ENCODE data around the gene PARP12.
"Not testable (repeated sequence)": the region's sequence is repeated elsewhere in the genome, so short reads cannot be mapped to it uniquely, and the experiment has no call there.

PARP12 gene, protein sequence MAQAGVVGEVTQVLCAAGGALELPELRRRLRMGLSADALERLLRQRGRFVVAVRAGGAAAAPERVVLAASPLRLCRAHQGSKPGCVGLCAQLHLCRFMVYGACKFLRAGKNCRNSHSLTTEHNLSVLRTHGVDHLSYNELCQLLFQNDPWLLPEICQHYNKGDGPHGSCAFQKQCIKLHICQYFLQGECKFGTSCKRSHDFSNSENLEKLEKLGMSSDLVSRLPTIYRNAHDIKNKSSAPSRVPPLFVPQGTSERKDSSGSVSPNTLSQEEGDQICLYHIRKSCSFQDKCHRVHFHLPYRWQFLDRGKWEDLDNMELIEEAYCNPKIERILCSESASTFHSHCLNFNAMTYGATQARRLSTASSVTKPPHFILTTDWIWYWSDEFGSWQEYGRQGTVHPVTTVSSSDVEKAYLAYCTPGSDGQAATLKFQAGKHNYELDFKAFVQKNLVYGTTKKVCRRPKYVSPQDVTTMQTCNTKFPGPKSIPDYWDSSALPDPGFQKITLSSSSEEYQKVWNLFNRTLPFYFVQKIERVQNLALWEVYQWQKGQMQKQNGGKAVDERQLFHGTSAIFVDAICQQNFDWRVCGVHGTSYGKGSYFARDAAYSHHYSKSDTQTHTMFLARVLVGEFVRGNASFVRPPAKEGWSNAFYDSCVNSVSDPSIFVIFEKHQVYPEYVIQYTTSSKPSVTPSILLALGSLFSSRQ

DNA sequence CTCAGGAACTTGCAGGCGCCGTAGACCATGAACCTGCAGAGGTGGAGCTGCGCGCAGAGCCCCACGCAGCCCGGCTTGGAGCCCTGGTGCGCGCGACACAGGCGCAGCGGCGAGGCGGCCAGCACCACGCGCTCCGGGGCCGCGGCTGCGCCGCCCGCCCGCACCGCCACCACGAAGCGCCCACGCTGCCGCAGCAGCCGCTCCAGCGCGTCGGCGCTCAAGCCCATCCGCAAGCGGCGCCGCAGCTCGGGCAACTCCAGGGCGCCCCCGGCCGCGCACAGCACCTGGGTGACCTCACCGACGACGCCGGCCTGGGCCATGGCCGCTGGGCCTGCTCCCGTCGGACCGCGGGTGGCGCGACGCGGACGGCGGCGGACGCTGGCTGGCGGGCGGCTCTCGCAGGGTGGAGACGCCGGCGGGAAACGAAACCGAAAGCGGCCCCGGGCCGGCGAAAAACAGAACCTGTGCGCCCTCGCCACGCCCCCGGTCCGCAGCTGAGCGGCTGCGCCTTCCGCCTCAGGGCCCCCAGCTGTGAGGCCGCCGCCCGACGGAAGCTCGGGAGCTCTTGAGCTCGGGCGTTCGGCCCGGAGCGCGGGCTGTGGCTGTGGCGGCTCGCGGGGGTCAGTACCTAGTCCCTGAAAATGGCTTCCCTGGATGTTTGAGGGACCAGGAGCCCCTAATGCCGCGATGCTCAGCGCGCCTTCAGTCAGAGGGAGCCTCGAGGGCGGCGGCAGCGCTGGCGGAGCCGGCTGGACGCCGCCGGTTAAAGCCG is at the start of gene PARP12:
Gene PARP12, minus strand, starts transcription at position 424 of the 772 bp plus-strand sequence. Its CDS starts 104 bp downstream, at position 320.
- DNase-seq = peak; percentile 27

DNA sequence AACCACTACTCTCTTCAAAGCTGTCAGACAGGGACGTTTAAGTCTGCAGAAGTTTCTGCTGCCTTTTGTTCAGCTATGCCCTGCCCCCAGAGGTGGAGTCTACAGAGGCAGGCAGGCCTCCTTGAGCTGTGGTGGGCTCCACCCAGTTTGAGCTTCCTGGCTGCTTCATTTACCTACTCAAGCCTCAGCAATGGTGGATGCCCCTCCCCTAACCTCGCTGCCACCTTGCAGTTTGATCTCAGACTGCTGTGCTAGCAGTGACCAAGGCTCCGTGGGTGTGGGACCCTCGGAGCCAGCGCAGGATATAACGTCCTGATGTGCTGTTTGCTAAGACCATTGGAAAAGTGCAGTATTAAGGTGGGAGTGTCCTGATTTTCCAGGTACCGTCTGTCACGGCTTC is 46.0 kb upstream of the PARP12 start:
- DNase-seq = not testable (repeated sequence)

DNA sequence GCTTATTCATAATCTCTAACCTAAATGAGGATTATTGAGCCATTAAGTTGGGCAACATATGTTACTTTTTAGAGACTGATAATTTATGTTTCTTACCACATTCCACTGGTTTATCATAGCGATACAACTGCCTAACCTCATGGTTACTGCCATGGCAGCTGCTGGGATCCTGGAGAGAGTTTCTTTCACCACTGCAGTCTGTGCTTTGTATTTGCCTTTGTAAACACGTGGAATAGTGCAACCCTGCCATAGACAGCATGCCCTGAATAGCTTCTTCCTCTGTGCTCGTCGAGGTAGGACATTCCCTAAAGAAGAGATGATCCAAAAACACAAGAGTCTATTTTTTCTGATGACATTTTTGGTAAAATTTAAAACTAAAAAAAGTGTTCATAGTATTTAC is 33.7 kb upstream of the PARP12 start:
- DNase-seq = no peak

DNA sequence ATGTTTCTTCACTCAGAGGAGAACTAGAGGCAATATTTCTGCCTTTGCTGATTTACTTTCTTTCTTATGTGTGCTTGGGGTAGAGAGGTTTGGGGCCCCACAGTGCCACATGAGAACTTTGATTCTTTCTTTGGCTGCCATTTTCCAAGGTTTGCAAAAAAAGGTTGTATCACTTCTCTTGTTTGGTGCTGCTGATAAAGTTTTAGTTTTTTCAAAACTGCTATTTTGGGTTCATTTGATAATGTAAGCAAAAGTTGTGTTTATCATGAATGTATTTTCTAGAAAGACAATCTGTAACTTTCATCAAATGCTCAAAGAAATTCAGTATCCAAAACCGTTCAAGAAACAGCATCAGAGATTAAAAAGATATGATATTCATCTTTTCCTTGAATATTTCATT is 30.6 kb upstream of the PARP12 start:
- no peak for DNase-seq

DNA sequence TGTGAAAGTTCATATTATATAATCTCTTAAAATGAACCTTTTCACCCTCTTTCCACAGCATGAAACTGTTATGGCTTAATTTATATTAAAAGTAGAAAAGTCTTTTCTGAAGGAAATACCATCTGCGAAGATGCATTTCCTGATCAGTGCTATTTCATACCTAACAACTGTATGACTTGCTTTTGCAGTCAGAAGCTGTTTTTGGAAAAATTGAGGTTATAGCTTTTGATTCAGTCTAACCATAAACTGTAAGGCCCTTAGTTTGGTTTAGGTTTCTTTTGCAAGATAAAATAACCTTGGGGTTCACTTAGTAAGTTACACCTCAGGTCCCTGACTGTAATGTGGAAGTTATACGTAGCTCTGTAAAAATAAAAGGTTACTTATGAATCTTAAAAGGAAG is 22.7 kb upstream of the PARP12 start:
- DNase-seq = no peak

DNA sequence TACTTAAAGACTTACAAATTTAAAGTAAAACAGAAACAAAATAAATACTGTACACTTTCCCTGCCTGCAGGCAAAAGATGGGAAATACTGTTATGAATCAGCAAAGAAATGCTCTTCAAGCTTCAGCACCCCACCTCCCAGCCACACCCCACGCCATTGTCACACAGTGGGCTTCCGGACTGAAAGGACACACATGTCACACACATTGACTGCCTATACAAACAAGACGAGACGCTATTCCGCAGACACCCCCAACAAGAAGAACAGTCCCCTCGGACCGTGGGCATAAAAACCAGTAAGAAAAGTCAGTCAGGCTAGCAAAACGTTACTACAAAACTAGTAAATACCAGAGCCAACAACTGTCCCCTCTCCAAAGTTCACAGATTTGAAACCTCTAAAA is 22.2 kb upstream of the PARP12 start:
- DNase-seq = peak; percentile 6

DNA sequence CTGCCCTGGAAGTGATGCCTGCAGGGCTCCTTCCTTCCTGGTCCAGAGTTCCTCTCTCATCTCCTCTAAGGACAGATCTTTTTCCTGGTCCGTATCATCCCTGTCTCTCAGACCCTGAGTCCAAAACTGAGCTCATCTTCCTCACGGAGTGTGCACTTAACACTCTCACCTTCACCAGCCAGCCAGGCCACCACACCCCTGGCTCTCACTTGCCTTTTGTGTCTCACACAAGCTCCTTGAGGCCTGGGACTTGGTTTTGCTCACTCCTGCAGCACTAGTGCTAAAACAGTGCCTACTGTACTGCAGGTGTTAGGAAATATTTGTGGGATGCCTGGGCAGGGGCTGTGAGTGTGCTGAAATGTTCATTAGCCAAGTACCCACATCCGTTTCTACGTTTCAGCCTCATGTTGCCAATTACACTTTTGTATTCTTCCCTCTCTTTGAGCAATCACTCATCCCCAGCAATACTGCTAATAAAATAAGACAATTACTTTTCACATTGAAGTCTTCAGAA is 21.4 kb upstream of the PARP12 start:
- DNase-seq = peak; percentile 71

DNA sequence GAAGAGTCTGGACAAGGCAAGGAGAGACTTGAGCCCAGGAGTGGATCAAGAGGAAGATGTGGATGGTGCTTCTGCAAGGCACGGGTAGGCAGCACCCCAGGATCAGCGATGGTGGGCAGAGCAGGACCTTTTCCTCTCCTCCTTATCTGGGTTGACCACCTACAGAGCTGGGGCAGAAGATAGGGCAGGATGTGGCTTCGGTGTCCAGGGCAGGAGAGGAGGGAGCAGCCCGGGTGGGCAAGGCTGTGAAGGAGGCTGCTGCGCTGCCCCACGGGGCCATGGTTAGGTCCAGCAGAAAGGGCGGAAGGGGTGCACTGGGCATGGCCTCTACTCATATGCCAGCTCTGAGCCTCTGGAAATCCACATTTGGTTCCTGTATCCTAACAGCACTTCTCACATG is 20.0 kb upstream of the PARP12 start:
- no peak for DNase-seq

DNA sequence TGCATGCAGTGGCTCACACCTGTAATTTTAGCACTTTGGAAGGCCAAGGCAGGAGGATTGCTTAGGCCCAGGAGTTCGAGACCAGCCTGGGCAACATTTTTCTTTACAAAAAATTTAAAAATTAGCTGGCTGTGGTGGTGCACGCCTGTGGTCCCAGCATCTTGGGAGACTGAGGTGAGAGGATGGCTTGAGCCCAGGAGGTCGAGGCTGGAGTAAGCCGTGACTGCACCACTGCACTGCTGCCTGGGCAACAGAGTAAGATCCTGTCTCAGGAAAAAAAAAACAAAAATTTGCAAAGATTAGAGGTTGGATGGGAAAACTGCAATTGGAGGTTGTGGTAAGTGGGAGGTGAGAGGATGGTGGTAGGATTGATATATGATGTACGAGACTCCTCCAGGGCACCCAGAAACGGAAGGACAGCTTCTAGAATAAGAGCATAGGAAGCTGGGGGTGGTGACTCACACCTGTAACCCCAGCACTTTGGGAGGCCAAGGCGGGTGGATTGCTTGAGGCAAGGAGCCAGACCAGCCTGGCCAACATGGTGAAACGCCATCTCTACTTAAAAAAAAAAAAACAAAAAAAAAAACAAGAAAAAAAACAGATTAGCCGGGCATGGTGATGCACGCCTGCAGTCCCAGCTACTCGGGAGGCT is 19.1 kb upstream of the PARP12 start:
- DNase-seq = no peak

DNA sequence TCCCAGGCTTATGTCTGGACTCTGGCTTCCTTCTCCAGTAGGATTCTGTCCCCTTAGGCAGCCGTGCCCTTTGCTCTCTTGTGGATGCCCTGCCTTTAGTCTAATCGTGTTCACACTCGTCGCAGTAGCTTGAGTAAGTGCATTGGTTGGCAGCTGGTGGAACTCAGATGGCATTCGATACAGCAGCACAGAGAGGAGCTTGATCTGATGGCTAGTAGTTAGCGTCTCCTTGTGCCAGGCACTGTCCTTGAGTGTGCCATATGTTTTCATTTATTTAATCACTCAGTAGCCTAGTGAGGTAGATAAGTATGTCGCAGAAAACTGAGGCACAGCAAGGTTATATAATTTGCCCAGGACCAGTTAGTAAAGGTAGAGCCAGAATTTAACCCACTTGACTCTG is 18.2 kb upstream of the PARP12 start:
- DNase-seq = no peak

DNA sequence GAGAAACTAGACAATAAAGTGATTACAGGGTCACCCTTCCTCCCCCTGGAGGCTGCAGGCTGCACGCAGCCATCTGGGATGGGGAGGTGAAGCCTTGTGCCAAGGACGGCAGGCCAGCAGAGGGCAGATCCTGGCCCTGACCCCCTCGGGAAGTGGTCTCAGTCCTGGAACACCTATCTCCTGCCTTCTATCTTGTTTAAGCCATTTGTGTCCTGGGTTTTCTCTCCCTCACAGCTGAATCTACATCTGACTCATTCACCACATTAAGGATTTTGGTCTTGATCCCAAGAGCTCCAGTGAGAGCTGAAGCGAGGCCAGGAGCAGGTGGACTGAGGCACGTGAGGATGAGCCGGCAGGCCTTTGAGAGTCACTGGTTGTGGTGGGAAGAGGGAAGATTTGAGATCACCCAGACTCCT is 16.4 kb upstream of the PARP12 start:
- DNase-seq = no peak

DNA sequence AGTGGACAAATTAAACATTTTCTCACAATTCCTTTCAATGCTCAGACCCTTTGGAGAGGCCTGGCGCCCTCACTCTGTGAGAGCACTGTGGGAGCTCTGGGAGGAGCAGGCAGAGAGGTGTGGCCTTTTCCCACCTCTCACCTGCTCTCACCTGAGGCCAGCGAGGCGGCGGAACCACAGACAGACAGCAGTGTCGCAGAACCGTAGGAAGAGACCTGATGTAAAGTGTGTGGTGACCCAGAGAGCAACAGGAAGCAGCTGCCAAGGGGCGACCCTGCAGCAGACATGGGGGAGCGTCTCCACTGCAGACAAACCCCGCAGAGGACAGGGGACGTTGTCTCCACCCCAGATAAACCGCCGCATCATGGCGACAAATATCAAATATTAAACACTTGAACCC is 15.6 kb upstream of the PARP12 start:
- no peak for DNase-seq

DNA sequence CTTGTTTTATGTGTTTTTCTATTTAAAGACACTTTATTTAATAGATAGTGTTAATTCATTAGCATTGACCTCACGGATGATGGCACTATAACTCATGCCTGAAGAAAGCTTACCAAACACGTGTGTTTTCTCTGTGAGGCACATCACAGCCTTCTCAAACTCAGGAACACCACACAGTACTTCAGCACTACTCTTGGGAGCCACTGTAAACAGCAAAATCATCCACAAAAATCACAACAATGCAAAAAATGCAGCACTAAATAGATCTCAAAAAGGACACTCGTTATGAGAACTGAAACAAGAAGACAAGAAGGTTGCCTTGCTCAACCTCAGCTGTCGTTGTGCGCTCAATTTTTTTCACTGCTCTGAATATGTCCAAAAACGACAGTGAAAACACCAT is 12.0 kb upstream of the PARP12 start:
- DNase-seq = no peak

DNA sequence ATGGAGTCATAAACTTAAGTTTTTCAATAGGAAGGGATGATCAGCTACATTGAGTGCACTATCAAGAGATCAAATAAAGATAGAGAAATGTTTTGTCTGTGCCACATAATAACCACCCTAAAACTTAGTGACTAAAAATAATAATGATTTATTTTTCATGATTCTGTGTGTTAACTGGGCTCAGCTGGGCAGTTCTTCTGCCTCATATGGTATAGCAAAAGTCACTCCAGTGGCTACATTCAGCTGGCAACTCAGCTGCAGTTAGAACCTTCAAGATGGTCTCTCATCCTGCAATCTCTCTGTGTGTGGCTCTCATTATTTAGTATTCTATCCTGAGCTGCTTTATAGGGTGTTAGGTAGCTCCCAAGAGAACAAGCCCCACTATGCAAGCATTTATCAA is 7.8 kb upstream of the PARP12 start:
- DNase-seq = no peak

DNA sequence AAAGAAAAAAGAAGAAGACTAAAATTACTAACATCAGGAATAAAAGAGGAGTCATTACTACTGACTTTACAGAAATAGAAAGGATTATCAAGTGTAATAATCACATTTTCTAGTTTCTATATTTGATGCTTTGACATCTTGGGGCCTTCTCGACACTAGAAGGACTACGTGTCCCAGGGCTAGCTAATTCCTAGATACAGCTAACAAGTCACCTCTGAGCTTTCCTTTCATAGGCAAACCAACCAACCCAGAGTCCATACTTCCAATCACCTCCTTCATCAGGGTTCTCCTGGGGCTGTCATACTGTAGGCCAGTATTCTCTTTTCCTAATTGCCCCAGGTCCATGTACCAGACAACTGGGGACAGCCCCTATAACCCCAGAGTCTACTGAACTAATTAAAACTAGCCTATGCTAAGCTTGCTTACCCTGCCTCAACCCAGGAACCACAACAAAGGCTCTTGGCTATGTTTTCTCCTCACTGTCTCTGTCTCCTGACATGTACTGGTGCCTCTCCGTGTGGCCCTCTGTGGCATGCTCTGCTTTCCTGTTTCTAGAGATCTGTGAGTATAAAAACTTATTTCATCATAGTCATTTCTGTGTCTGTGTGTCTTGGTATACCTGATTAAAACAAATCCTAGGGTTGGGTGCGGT is 6.7 kb upstream of the PARP12 start:
- DNase-seq = no peak

DNA sequence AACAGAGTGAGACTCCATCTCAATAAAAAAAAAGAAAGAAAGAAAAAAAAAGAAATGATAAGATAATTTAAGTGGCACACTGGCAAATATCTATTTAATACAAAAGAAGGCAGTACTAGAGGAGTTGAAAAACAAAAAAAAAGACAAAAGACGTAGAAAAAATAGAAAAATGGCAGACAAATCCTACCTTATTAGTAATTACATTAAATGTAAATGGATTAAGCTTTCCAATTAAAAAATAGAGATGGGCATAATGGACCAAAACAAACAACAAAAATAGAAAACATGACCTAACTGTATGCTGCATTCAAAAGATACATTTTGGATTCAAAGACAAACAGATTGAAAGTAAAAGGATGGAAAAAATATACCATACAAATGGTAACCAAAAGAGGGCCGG is 5.3 kb upstream of the PARP12 start:
- DNase-seq = no peak

DNA sequence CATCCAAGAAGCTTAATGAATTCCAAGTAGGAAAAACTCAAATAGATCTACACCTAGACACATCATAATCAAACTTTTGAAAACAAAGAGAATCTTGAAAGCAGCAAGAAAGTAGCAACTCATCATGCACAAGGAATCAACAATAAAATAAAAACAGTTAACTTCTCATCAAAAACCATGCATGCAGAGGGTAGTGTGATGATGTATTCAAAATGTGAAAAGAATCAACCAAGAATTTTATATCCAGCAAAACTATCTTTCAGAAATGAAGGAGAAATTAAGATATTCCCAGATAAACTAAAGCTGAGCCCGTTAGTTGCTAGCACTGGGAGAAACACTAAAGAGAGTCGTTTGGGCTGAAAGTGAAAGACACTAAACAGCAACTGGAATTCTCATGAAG is 4.3 kb upstream of the PARP12 start:
- no peak for DNase-seq

DNA sequence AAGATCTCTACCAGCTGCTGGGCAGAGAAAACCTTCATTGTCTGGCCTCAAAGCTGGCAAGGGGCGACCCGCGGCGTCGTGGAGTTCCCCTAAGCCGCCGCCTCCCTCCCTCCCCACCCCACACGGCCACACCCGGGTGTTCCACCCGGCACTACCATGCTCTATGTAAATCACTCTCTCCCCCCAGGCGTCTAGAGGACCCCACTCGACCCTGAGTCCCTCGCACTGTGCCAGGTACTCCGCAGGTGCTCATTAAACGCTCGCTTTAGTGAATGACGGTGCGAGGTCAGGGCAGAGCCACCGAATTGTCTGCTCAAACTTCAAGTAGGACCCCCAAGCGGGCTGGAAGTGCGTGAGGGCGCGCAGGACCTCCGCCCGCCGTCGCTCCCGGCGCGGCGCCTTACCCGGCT is 628 bp downstream of the PARP12 start:
- DNase-seq = no peak

DNA sequence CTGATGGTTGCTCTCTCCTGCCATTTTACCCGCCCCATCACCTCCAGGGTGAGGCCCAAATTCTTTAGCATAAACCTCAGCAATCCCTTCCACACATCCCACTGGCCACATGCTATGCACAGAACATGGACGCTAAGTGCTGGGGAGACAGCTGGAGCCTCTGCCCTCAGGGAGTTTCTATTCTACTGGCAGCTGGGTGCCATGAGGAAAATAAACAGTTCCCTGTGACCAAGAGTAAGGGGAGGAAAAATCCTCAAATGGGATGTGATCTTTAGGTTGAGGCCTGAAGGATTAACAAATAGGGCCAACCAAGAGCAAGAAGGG is 1.2 kb downstream of the PARP12 start:
- no peak for DNase-seq

DNA sequence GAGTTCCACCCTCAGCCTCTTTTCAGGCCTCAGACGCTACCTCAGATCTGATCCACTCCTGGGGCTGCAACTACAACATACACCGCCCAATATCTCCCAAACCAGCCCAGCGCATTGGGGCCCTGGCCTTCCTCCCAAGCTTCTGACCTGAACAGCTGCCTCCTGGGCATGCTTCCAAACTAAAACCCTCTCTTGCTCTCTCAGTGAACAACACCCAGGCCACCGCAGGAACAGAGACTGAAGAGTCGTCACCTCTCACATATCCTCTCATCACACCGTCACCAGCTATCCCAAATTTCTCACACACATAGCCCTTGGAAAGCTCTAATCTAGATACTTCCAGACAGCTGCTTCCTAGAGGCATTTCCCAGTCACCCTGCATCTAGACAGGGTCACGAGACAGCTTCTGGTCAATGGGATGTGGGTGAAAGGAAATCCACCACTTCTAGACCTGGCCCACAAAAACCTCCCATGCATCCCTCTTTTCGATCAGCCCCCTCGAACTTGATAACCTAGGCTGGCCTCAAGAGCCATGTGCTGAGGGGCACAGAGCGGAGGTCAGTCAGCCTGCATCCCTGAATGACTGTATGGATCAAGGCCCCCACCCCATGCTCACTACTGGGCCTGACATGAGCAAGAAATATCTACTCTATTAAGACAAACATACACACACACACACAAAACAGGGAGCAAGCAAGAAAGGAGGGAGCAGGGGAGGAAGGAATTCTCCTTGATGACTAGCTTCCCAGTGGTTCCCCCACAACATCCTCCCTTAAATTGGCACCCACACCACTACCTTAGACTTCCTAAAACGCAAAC is 1.8 kb downstream of the PARP12 start:
- no peak for DNase-seq

DNA sequence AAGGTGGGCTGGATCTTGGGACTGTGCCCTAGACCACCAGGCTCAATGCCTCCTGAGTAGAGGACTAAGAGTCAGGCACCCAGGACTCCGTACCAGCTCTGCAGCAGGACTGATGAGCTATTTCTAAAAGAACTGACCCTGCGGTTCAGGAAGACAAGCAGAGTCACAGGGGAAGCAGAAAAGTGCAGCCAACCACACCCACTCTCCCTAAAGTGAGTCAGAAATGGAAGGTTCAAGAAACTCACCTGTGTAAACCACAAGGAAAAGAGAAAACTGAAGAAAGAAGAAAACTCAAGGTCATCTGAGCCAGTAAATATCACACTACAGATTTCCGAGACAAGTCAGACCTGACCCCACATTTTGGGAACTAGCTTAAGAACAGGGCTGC is 2.5 kb downstream of the PARP12 start:
- no peak for DNase-seq
